K562 (cell line): ENCODE measurements around the gene KIFC3. TPM values are rescaled to one million over a fixed set of nuclear protein-coding genes. Genes with fewer than 3 reads are reported as not detected.

Source experiments
- ATAC-seq: fragments of 200-7000 bp; cut with Tn5 transposase; 3 replicates; pipeline ENCODE4 v1.9.1; 2020; ENCODE audit warnings: moderate library complexity
- BruUV-seq: library from RNA; stranded (reverse); fragments of 400-500 nt; replicated peaks from 2 replicates; lab custom pipeline; 2021; lab: Mats Ljungman, UMichigan
- CTCF ChIA-PET: fragments of 300-600 bp; formaldehyde crosslinking; extraction: SDS; loops from one replicate; lab custom pipeline; 2021; ENCODE audit warnings: low intra/inter-chr PET ratio; lab: Yijun Ruan, JAX
- POLR2A ChIA-PET: fragments of 300-600, 350-650 bp; sonication (Branson Sonifier 250); formaldehyde crosslinking; extraction: SDS; loops from one replicate; lab custom pipeline; 2021; ENCODE audit warnings: antibody characterized with exemption, inconsistent platforms; lab: Yijun Ruan, JAX
- DNase-seq, 4 experiments: peaks; one replicate each; pipeline versions ENCODE4 v3.0.0 to v3.0.0-alpha.2; 2011 to 2018; ENCODE audit warnings: low spot score in 3 of 4, mixed read lengths in 3 of 4; ENCODE audit errors: extremely low read depth in 1 of 4
- FAIRE-seq: peaks from 2 replicates; lab custom pipeline; 2011; peaks lifted over from hg19 to GRCh38; lab: Jason Lieb, UNC
- H2AFZ ChIP-seq: 2 replicates; pipeline ENCODE4 v1.6.0; 2011; ENCODE audit warnings: low read depth, low read length, control low read depth, inconsistent platforms
- H3K27ac ChIP-seq: fragments of 200-600 bp; 3 replicates; pipeline ENCODE4 v1.8.0; 2011; ENCODE audit warnings: low read depth, mild to moderate bottlenecking, control low read depth, inconsistent platforms, low read length, moderate library complexity, mixed read lengths; ENCODE audit errors: extremely low read depth
- H3K27me3 ChIP-seq, 2 experiments: fragments of 300-600 bp in 1 of 2; 2 replicates in 1 of 2; 3 replicates in 1 of 2; pipeline versions ENCODE4 v1.6.0 to v1.8.0; 2011; ENCODE audit warnings: inconsistent platforms in 2 of 2, low read length in 2 of 2, mild to moderate bottlenecking in 1 of 2, mixed read lengths in 1 of 2, moderate library complexity in 1 of 2; ENCODE audit not compliant: control insufficient read depth in 2 of 2, insufficient read depth in 2 of 2
- H3K36me3 ChIP-seq: fragments of 300-600 bp; 3 replicates; pipeline ENCODE4 v1.8.0; 2011; ENCODE audit warnings: mild to moderate bottlenecking, low read length, inconsistent platforms; ENCODE audit not compliant: control insufficient read depth, insufficient read depth
- H3K4me1 ChIP-seq, 2 experiments: fragments of 200-600 bp in 1 of 2; replicated peaks in 1 of 2; 2 replicates in 1 of 2; 3 replicates in 1 of 2; pipeline versions ENCODE4 v1.5.1 to v1.8.0; 2011; ENCODE audit warnings: inconsistent platforms in 2 of 2, low read length in 2 of 2, mild to moderate bottlenecking in 1 of 2, mixed read lengths in 1 of 2, moderate library complexity in 1 of 2; ENCODE audit not compliant: control insufficient read depth in 2 of 2, insufficient read depth in 2 of 2
- H3K4me2 ChIP-seq: 2 replicates; pipeline ENCODE4 v1.6.1; 2011; ENCODE audit warnings: low read length, control low read depth, inconsistent platforms, mixed read lengths; ENCODE audit not compliant: insufficient read depth
- H3K4me3 ChIP-seq: fragments of 200-600 bp; sonication (generic), shearing (Covaris generic); 2 replicates; pipeline ENCODE4 v1.5.1; 2016; ENCODE audit warnings: control low read depth, inconsistent platforms
- H3K79me2 ChIP-seq: fragments of 200-600 bp; 3 replicates; pipeline ENCODE4 v1.8.0; 2011; ENCODE audit warnings: low read length, inconsistent platforms; ENCODE audit not compliant: control insufficient read depth, insufficient read depth
- H3K9ac ChIP-seq, 2 experiments: 2 replicates each; pipeline versions ENCODE4 v1.6.0 to v1.6.1; 2011; ENCODE audit warnings: low read depth in 2 of 2, low read length in 2 of 2, control low read depth in 1 of 2, inconsistent platforms in 1 of 2, mild to moderate bottlenecking in 1 of 2, mixed read lengths in 1 of 2; ENCODE audit not compliant: insufficient read depth in 1 of 2
- H3K9me1 ChIP-seq: one replicate; pipeline ENCODE4 v1.6.0; 2011; ENCODE audit warnings: inconsistent platforms, mild to moderate bottlenecking, low read length, moderate library complexity; ENCODE audit not compliant: control insufficient read depth, insufficient read depth
- H3K9me3 ChIP-seq: replicated peaks from 2 replicates; pipeline ENCODE4 v1.5.1; 2011; ENCODE audit warnings: low read depth, low read length, inconsistent platforms; ENCODE audit not compliant: control insufficient read depth, insufficient read depth
- H4K20me1 ChIP-seq: replicated peaks from 2 replicates; pipeline ENCODE4 v1.6.1; 2011; ENCODE audit warnings: low read length, inconsistent platforms, mixed read lengths; ENCODE audit not compliant: control insufficient read depth, insufficient read depth
- FIP1L1 ChIP-seq: fragments of 200-400 bp; formaldehyde crosslinking; IDR thresholded peaks from 2 replicates; pipeline ENCODE4 v1.6.1; 2018; ENCODE audit warnings: mild to moderate bottlenecking, low read depth, low read length; ENCODE audit not compliant: poor library complexity, severe bottlenecking
- FOXO4 ChIP-seq: fragments of 450-650 bp; formaldehyde crosslinking; IDR thresholded peaks from 2 replicates; pipeline ENCODE4 v1.4.0; 2020; ENCODE audit warnings: mild to moderate bottlenecking, moderate library complexity
- HCFC1 ChIP-seq: IDR thresholded peaks from 2 replicates; pipeline ENCODE4 v1.6.1; 2012; ENCODE audit warnings: low read depth, low read length, improper control_type of control experiment
- PHB2 ChIP-seq: fragments of 450-650 bp; IDR thresholded peaks from 2 replicates; pipeline ENCODE4 v1.6.1; 2017; ENCODE audit warnings: low read depth
- PPARD ChIP-seq: fragments of 250-450 bp; sonication (Bioruptor Pico); IDR thresholded peaks from 2 replicates; pipeline ENCODE4 v1.8.0; 2022; ENCODE audit warnings: inconsistent platforms, mild to moderate bottlenecking, moderate library complexity
- SETDB1 ChIP-seq: IDR thresholded peaks from one replicate; pipeline ENCODE4 v1.6.1; 2012; ENCODE audit warnings: low read length, control low read depth, inconsistent platforms
- SMARCA4 ChIP-seq: fragments of 450-650 bp; IDR thresholded peaks from 2 replicates; pipeline ENCODE4 v1.6.1; 2016
- TAF15 ChIP-seq: fragments of 200-400 bp; formaldehyde crosslinking; IDR thresholded peaks from 2 replicates; pipeline ENCODE4 v1.6.1; 2017; ENCODE audit warnings: mild to moderate bottlenecking, low read depth, low read length, moderate library complexity
- ZNF609 ChIP-seq: sonication (generic); formaldehyde crosslinking; IDR thresholded peaks from 2 replicates; pipeline ENCODE4 v1.8.1; 2023; ENCODE audit warnings: missing genetic modification reagents, mild to moderate bottlenecking, borderline replicate concordance
- WGBS: fragments of 100-300 bp; shearing (Covaris generic); methylation state at CpG from one replicate; pipeline ENCODE4 v1.1.6; 2016; ENCODE audit warnings: low coverage, mixed read lengths; ENCODE audit not compliant: insufficient coverage; ENCODE audit errors: missing lambda C conversion rate; 5-methylcytosine and 5-hydroxymethylcytosine counted together
- in situ Hi-C: fragments of 300-500 bp; cut with MboI; formaldehyde crosslinking; loops from 4 replicates; pipeline ENCODE4 v1.15.0; 2018; ENCODE audit warnings: inconsistent platforms, mixed read lengths
- intact Hi-C: fragments of 100-400 bp; cut with micrococcal nuclease; formaldehyde crosslinking; loops from 2 replicates; pipeline ENCODE4 v1.14.2; 2022
- polyA plus RNA-seq, 8 experiments: library from polyadenylated mRNA; depleted of rRNA in 4 of 8; stranded (reverse) in 5 of 8; unstranded in 3 of 8; fragments of >200 nt; fragmentation: Nextera tagmentation in 2 of 8; fragmentation: Illumina TruSeq in 1 of 8; extraction: Ambion mirVana in 2 of 8; extraction: Trizol in 1 of 8; gene quantifications; 2 replicates each; pipeline versions ENCODE4 v1.2.1 to v1.2.3, GENCODE V29; 2011 to 2014; ENCODE audit warnings: inconsistent platforms in 1 of 8, missing spikeins in 1 of 8
- total RNA-seq, 7 experiments: library from RNA; depleted of rRNA in 6 of 7; stranded (reverse); fragments of >200 nt in 6 of 7; fragmentation: Illumina TruSeq in 2 of 7; extraction: Trizol in 2 of 7; gene quantifications; 2 replicates each; pipeline versions ENCODE4 v1.2.1 to v1.2.3, GENCODE V29; 2011 to 2021; ENCODE audit warnings: low replicate concordance in 1 of 7

KIFC3 gene
- total and polyA plus RNA-seq, 9 of the 15 experiments (the other 6 are each of a cell fraction or from before 2014, with no cell fraction given) = 0.23 to 105 (median 26.2) TPM

- in situ Hi-C loops = no loop called here
- 0% methylated on average over 5 of the region's 5 CpGs for WGBS
Measured at GRCh38 chr16:57834936-57835335, 32.6 kb upstream of the KIFC3 start.

GRCh38 chr16:57830890-57831484 lies 28.7 kb upstream of the KIFC3 start:
- peaks cover 9 to 32% of the 10 kb centered on the region in 2 experiments; a peak in 3 of 5 replicates for H3K27me3 ChIP-seq
- 46% methylated on average over 10 of the region's 10 CpGs for WGBS
- no peaks in the 10 kb centered on the region for H3K9me1 ChIP-seq
- peaks cover 0 to 5% of the 10 kb centered on the region in 2 experiments; a peak in 1 of 5 replicates for H3K4me1 ChIP-seq
- ChIA-PET POLR2A (interaction anchor here (0.6 kb wide), 1 partner anchor 30 kb away, joined by 3 read pairs; no protein-coding TSS in a partner anchor), CTCF (no interaction called here)
- FAIRE-seq (no peak), ATAC-seq (no peak; the same call in 2 of the 3 replicates), DNase-seq (no peak)
- H3K79me2 ChIP-seq = no peaks in the 10 kb centered on the region
- no peaks in the 10 kb centered on the region for H3K36me3 ChIP-seq
- no TSS peak for BruUV-seq
- H3K4me3 ChIP-seq = no peak overlapping the region
- no peaks in the 10 kb centered on the region for H4K20me1 ChIP-seq
- H3K9ac ChIP-seq = no peak overlapping the region
- no peaks in the 10 kb centered on the region for H3K9me3 ChIP-seq
- no peak overlapping the region for H3K4me2 ChIP-seq
- intact Hi-C loops = no loop called here
- in situ Hi-C loops = no loop called here
- H3K27ac ChIP-seq = no peak overlapping the region
- H2AFZ ChIP-seq = no peak overlapping the region
- TF ChIP-seq SMARCA4 (no peak), PPARD (no peak), ZNF609 (no peak), FIP1L1 (no peak), TAF15 (no peak), FOXO4 (CRISPR knock-in tag) (no peak), HCFC1 (no peak), SETDB1 (no peak)

More at GRCh38 chr16:57834936-57835335, 32.6 kb upstream of the KIFC3 start:
- ATAC-seq = no peak
- Histone ChIP-seq H4K20me1 (no peaks in the 10 kb centered on the region), H3K9me1 (no peaks in the 10 kb centered on the region), H2AFZ (no peak overlapping the region), H3K4me2 (no peak overlapping the region), H3K27ac (no peak overlapping the region), H3K9me3 (no peaks in the 10 kb centered on the region; the same call in 1 of the 2 replicates), H3K79me2 (no peaks in the 10 kb centered on the region), H3K36me3 (no peaks in the 10 kb centered on the region), H3K9ac (no peak overlapping the region), H3K4me3 (no peak overlapping the region), H3K4me1 (no peaks in the 10 kb centered on the region), H3K27me3 (peaks cover 26 to 54% of the 10 kb centered on the region in 2 experiments; a peak in 3 of 5 replicates)
- no peak for TF ChIP-seq PHB2
- BruUV-seq = no TSS peak
- POLR2A ChIA-PET = interaction anchor here (0.6 to 0.7 kb wide), 2 partner anchors 65 to 212 kb away, joined by 3 read pairs; no protein-coding TSS in a partner anchor
- no peak for DNase-seq
- CTCF ChIA-PET = no interaction called here
- FAIRE-seq = no peak
- intact Hi-C loops = no loop called here
